Measurements from ENCODE around the gene CASP8AP2.

DNA sequence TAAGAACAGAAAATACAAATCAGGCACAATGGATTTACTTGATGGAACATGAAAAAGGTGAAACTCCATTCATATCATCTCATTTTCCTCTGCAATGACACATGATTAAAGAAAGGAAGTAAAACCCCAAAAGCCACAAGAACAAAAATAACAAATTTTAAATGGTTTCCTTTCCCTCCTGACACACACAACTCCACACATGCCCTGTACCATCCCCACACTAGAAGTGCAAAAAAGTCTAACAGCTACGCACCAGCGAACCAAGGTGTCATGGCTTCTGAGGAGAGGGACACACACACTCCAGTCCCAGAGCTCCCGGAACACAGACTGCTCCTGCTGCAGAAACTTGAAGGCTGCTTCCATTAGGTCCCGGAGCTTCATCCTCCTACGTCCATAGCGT, 35.4 kb upstream of the CASP8AP2 start:
- TF ChIP-seq, protein P1, sequence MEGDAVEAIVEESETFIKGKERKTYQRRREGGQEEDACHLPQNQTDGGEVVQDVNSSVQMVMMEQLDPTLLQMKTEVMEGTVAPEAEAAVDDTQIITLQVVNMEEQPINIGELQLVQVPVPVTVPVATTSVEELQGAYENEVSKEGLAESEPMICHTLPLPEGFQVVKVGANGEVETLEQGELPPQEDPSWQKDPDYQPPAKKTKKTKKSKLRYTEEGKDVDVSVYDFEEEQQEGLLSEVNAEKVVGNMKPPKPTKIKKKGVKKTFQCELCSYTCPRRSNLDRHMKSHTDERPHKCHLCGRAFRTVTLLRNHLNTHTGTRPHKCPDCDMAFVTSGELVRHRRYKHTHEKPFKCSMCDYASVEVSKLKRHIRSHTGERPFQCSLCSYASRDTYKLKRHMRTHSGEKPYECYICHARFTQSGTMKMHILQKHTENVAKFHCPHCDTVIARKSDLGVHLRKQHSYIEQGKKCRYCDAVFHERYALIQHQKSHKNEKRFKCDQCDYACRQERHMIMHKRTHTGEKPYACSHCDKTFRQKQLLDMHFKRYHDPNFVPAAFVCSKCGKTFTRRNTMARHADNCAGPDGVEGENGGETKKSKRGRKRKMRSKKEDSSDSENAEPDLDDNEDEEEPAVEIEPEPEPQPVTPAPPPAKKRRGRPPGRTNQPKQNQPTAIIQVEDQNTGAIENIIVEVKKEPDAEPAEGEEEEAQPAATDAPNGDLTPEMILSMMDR (IDR thresholded peaks at IDR 0.05), result no peak
- TF ChIP-seq POLR2A (IDR thresholded peaks at IDR 0.05) (no peak), POLR2AphosphoS5 (IDR thresholded peaks at IDR 0.05) (no peak), EP300 (IDR thresholded peaks at IDR 0.05) (no peak)
